OCI-LY7 (cell line): ENCODE results near the gene NUDT22. TPM values are rescaled to one million over a fixed set of nuclear protein-coding genes. Genes with fewer than 3 reads are reported as not detected.

ENCODE experiments used
- BruUV-seq: library from RNA; stranded (reverse); fragments of 400-500 nt; replicated peaks from 2 replicates; lab custom pipeline; 2021; lab: Mats Ljungman, UMichigan
- CTCF ChIA-PET: fragments of 300-600 bp; sonication (Branson Sonifier 250); formaldehyde crosslinking; loops from one replicate; lab custom pipeline; 2022; ENCODE audit warnings: antibody characterized with exemption; ENCODE audit not compliant: unreplicated experiment; lab: Charles Lee
- POLR2A ChIA-PET: fragments of 300-600 bp; sonication (Branson Sonifier 250); formaldehyde crosslinking; loops from one replicate; lab custom pipeline; 2022; ENCODE audit warnings: antibody characterized with exemption; lab: Charles Lee
- DNase-seq: peaks from one replicate; pipeline ENCODE4 v3.0.0-alpha.2; 2015; ENCODE audit warnings: low spot score
- H2AFZ ChIP-seq: fragments of 200-600 bp; sonication (generic), shearing (Covaris generic); 2 replicates; pipeline ENCODE4 v1.6.1; 2014; ENCODE audit warnings: mild to moderate bottlenecking, antibody characterized with exemption, low read length, moderate library complexity
- H3K27ac ChIP-seq: fragments of 200-600 bp; sonication (generic); 2 replicates; pipeline ENCODE4 v1.5.1; 2014; ENCODE audit warnings: mixed run types, low read depth, mild to moderate bottlenecking, moderate library complexity, low read length, inconsistent platforms; ENCODE audit not compliant: poor library complexity, severe bottlenecking
- H3K36me3 ChIP-seq: fragments of 200-600 bp; sonication (generic); 2 replicates; pipeline ENCODE4 v1.6.1; 2014; ENCODE audit warnings: mild to moderate bottlenecking, antibody characterized with exemption, low read length, moderate library complexity, mixed read lengths; ENCODE audit not compliant: insufficient read depth
- H3K4me1 ChIP-seq: fragments of 200-600 bp; sonication (generic); 2 replicates; pipeline ENCODE4 v1.5.1; 2014; ENCODE audit warnings: mild to moderate bottlenecking, low read length; ENCODE audit not compliant: insufficient read depth, poor library complexity, severe bottlenecking
- H3K4me2 ChIP-seq: fragments of 200-600 bp; sonication (generic); 2 replicates; pipeline ENCODE4 v1.6.1; 2014; ENCODE audit warnings: mild to moderate bottlenecking, low read length
- H3K4me3 ChIP-seq: fragments of 200-600 bp; sonication (generic); 2 replicates; pipeline ENCODE4 v1.5.1; 2014; ENCODE audit warnings: mild to moderate bottlenecking, low read depth, low read length; ENCODE audit not compliant: poor library complexity, severe bottlenecking
- H3K79me2 ChIP-seq: fragments of 200-600 bp; sonication (generic); 2 replicates; pipeline ENCODE4 v1.6.1; 2016; ENCODE audit warnings: low read depth, mild to moderate bottlenecking, low read length, moderate library complexity, mixed read lengths; ENCODE audit not compliant: insufficient read depth
- H3K9me2 ChIP-seq: fragments of 200-600 bp; sonication (generic); 2 replicates; pipeline ENCODE4 v1.6.1; 2016; ENCODE audit warnings: mild to moderate bottlenecking, low read length, mixed read lengths; ENCODE audit not compliant: insufficient read depth
- H3K9me3 ChIP-seq: fragments of 200-600 bp; sonication (generic); 2 replicates; pipeline ENCODE4 v1.6.1; 2014; ENCODE audit warnings: mild to moderate bottlenecking, mixed run types, low read length, mixed read lengths
- H4K20me1 ChIP-seq: fragments of 200-600 bp; sonication (generic); 2 replicates; pipeline ENCODE4 v1.6.1; 2014; ENCODE audit warnings: mild to moderate bottlenecking, antibody characterized with exemption, low read length, moderate library complexity, mixed read lengths; ENCODE audit not compliant: insufficient read depth
- EZH2phosphoT487 ChIP-seq: fragments of 200-600 bp; sonication (generic); IDR thresholded peaks from 2 replicates; pipeline ENCODE4 v1.6.1; 2018; ENCODE audit warnings: low read depth, borderline replicate concordance, mild to moderate bottlenecking, mixed run types, antibody characterized with exemption, low read length, moderate library complexity, mixed read lengths
- intact Hi-C: fragments of 100-400 bp; cut with micrococcal nuclease; formaldehyde crosslinking; loops from one replicate; pipeline ENCODE4 v1.10.0; 2022; ENCODE audit not compliant: unreplicated experiment
- total RNA-seq, 2 experiments: library from RNA; depleted of rRNA in 1 of 2; stranded (reverse); fragments of >200 nt in 1 of 2; shearing (Covaris generic) in 1 of 2; gene quantifications; 2 replicates each; pipeline ENCODE4 v1.2.3, GENCODE V29; 2014 to 2022
- TF ChIP-seq, protein P1 (sequence below): fragments of 200-600 bp; sonication (generic); conservative IDR thresholded peaks from 2 replicates; pipeline ENCODE4 v1.5.1; 2014; ENCODE audit warnings: mild to moderate bottlenecking, antibody characterized with exemption, low read length, moderate library complexity, mixed read lengths

Gene NUDT22
- total RNA-seq, 2 experiments from 2014 or later, result 81.4 to 98.4 TPM

GRCh38 chr11:64276653-64277431, 50.8 kb downstream of the NUDT22 start:
- peaks cover 9% of the 10 kb centered on the region for H3K4me1 ChIP-seq
- no peak overlapping the region for H2AFZ ChIP-seq
- peaks cover 9% of the 10 kb centered on the region; the same call in 1 of the 2 replicates for H3K79me2 ChIP-seq
- peaks cover 13% of the 10 kb centered on the region; the same call in 1 of the 2 replicates for H3K36me3 ChIP-seq
- DNase-seq, result no peak
- no TSS peak for BruUV-seq
- TF ChIP-seq, protein P1, sequence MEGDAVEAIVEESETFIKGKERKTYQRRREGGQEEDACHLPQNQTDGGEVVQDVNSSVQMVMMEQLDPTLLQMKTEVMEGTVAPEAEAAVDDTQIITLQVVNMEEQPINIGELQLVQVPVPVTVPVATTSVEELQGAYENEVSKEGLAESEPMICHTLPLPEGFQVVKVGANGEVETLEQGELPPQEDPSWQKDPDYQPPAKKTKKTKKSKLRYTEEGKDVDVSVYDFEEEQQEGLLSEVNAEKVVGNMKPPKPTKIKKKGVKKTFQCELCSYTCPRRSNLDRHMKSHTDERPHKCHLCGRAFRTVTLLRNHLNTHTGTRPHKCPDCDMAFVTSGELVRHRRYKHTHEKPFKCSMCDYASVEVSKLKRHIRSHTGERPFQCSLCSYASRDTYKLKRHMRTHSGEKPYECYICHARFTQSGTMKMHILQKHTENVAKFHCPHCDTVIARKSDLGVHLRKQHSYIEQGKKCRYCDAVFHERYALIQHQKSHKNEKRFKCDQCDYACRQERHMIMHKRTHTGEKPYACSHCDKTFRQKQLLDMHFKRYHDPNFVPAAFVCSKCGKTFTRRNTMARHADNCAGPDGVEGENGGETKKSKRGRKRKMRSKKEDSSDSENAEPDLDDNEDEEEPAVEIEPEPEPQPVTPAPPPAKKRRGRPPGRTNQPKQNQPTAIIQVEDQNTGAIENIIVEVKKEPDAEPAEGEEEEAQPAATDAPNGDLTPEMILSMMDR, result no peak
- TF ChIP-seq EZH2phosphoT487, result no peak
- ChIA-PET POLR2A (no interaction called here), CTCF (no interaction called here)
- no peaks in the 10 kb centered on the region for H4K20me1 ChIP-seq
- H3K4me3 ChIP-seq, result no peak overlapping the region
- no peak overlapping the region for H3K27ac ChIP-seq
- H3K9me2 ChIP-seq, result no peaks in the 10 kb centered on the region
- intact Hi-C loops, result no loop called here
- no peak overlapping the region for H3K4me2 ChIP-seq
- H3K9me3 ChIP-seq, result no peaks in the 10 kb centered on the region

GRCh38 chr11:64278576-64279190, 52.6 kb downstream of the NUDT22 start:
- POLR2A ChIA-PET, result no interaction called here
- BruUV-seq, result no TSS peak

More at GRCh38 chr11:64278576-64279190, 52.6 kb downstream of the NUDT22 start:
- H3K4me1 ChIP-seq, result no peaks in the 10 kb centered on the region
- no peaks in the 10 kb centered on the region for H3K9me3 ChIP-seq
- H4K20me1 ChIP-seq, result no peaks in the 10 kb centered on the region
- no peak for DNase-seq
- H3K36me3 ChIP-seq, result peaks cover 18% of the 10 kb centered on the region
- H3K79me2 ChIP-seq, result no peaks in the 10 kb centered on the region
- no peak overlapping the region for H3K27ac ChIP-seq
- H3K4me2 ChIP-seq, result no peak overlapping the region
- CTCF ChIA-PET, result no interaction called here
- H2AFZ ChIP-seq, result no peak overlapping the region
- H3K9me2 ChIP-seq, result no peaks in the 10 kb centered on the region
- no peak overlapping the region for H3K4me3 ChIP-seq
- no peak for TF ChIP-seq EZH2phosphoT487
- TF ChIP-seq, protein P1, result no peak
- intact Hi-C loops, result no loop called here

Other genes starting within 250 kb of the NUDT22 start
- 51.9 and 72.4 TPM in 2 replicates for gene OTUB1, start 239.8 kb upstream of the NUDT22 start, total RNA-seq (2014; rRNA removed; shearing (Covaris generic))
- 88.1 and 88.5 TPM in 2 replicates for gene OTUB1, start 239.8 kb upstream of the NUDT22 start, total RNA-seq (2022)
- not detected in 2 replicates for gene FLRT1, start 190.3 kb upstream of the NUDT22 start, total RNA-seq (2014; rRNA removed; shearing (Covaris generic))
- 0.11 TPM in 1 of 2 replicates, not detected in the other for gene FLRT1, start 190.3 kb upstream of the NUDT22 start, total RNA-seq (2022)
- gene MACROD1, start 60.2 kb upstream of the NUDT22 start, total RNA-seq (2014; rRNA removed; shearing (Covaris generic)), result 24.8 and 25.4 TPM in 2 replicates
- gene MACROD1, start 60.2 kb upstream of the NUDT22 start, total RNA-seq (2022), result 14.4 and 14.7 TPM in 2 replicates
- gene STIP1, start 40.1 kb upstream of the NUDT22 start, total RNA-seq (2014; rRNA removed; shearing (Covaris generic)), result 271 and 309 TPM in 2 replicates
- 186 and 240 TPM in 2 replicates for gene STIP1, start 40.1 kb upstream of the NUDT22 start, total RNA-seq (2022)
- gene FERMT3, start 19.6 kb upstream of the NUDT22 start, total RNA-seq (2014; rRNA removed; shearing (Covaris generic)), result 116 and 120 TPM in 2 replicates
- gene FERMT3, start 19.6 kb upstream of the NUDT22 start, total RNA-seq (2022), result 167 and 201 TPM in 2 replicates
- 35.7 and 49.0 TPM in 2 replicates for gene TRPT1, start 88 bp upstream of the NUDT22 start, total RNA-seq (2014; rRNA removed; shearing (Covaris generic))
- gene TRPT1, start 88 bp upstream of the NUDT22 start, total RNA-seq (2022), result 40.1 and 40.6 TPM in 2 replicates
- gene DNAJC4, start 4.3 kb downstream of the NUDT22 start, total RNA-seq (2014; rRNA removed; shearing (Covaris generic)), result 14.1 and 19.2 TPM in 2 replicates
- 42.4 and 56.0 TPM in 2 replicates for gene DNAJC4, start 4.3 kb downstream of the NUDT22 start, total RNA-seq (2022)
- 35.3 and 46.3 TPM in 2 replicates for gene VEGFB, start 8.3 kb downstream of the NUDT22 start, total RNA-seq (2014; rRNA removed; shearing (Covaris generic))
- gene VEGFB, start 8.3 kb downstream of the NUDT22 start, total RNA-seq (2022), result 59.6 and 60.8 TPM in 2 replicates
- gene FKBP2, start 14.8 kb downstream of the NUDT22 start, total RNA-seq (2014; rRNA removed; shearing (Covaris generic)), result 57.3 and 70.6 TPM in 2 replicates
- 39.7 and 45.5 TPM in 2 replicates for gene FKBP2, start 14.8 kb downstream of the NUDT22 start, total RNA-seq (2022)
- gene PPP1R14B, start 20.7 kb downstream of the NUDT22 start, total RNA-seq (2014; rRNA removed; shearing (Covaris generic)), result 198 and 219 TPM in 2 replicates
- gene PPP1R14B, start 20.7 kb downstream of the NUDT22 start, total RNA-seq (2022), result 207 and 223 TPM in 2 replicates
- gene PLCB3, start 25.3 kb downstream of the NUDT22 start, total RNA-seq (2014; rRNA removed; shearing (Covaris generic)), result 7.6 and 8.6 TPM in 2 replicates
- gene PLCB3, start 25.3 kb downstream of the NUDT22 start, total RNA-seq (2022), result 10.3 and 12.4 TPM in 2 replicates
- gene BAD, start 58.4 kb downstream of the NUDT22 start, total RNA-seq (2014; rRNA removed; shearing (Covaris generic)), result 43.3 and 74.2 TPM in 2 replicates
- gene BAD, start 58.4 kb downstream of the NUDT22 start, total RNA-seq (2022), result 19.3 and 21.2 TPM in 2 replicates
- gene GPR137, start 59.6 kb downstream of the NUDT22 start, total RNA-seq (2014; rRNA removed; shearing (Covaris generic)), result 18.3 and 19.5 TPM in 2 replicates
- 49.6 and 52.3 TPM in 2 replicates for gene GPR137, start 59.6 kb downstream of the NUDT22 start, total RNA-seq (2022)
- gene KCNK4, start 65.0 kb downstream of the NUDT22 start, total RNA-seq (2014; rRNA removed; shearing (Covaris generic)), result 0.95 TPM in 1 of 2 replicates, not detected in the other
- gene KCNK4, start 65.0 kb downstream of the NUDT22 start, total RNA-seq (2022), result 0.80 and 0.92 TPM in 2 replicates
- gene CATSPERZ, start 74.1 kb downstream of the NUDT22 start, total RNA-seq (2014; rRNA removed; shearing (Covaris generic)), result 0.38 and 3.2 TPM in 2 replicates
- 1.4 TPM in 1 of 2 replicates, not detected in the other for gene CATSPERZ, start 74.1 kb downstream of the NUDT22 start, total RNA-seq (2022)
- 28.6 and 42.3 TPM in 2 replicates for gene ESRRA, start 79.2 kb downstream of the NUDT22 start, total RNA-seq (2014; rRNA removed; shearing (Covaris generic))
- 44.9 and 57.8 TPM in 2 replicates for gene ESRRA, start 79.2 kb downstream of the NUDT22 start, total RNA-seq (2022)
- 322 and 414 TPM in 2 replicates for gene TRMT112, start 91.3 kb downstream of the NUDT22 start, total RNA-seq (2014; rRNA removed; shearing (Covaris generic))
- gene TRMT112, start 91.3 kb downstream of the NUDT22 start, total RNA-seq (2022), result 198 and 205 TPM in 2 replicates
- gene PRDX5, start 91.8 kb downstream of the NUDT22 start, total RNA-seq (2014; rRNA removed; shearing (Covaris generic)), result 177 and 200 TPM in 2 replicates
- 168 and 217 TPM in 2 replicates for gene PRDX5, start 91.8 kb downstream of the NUDT22 start, total RNA-seq (2022)
- 40.7 and 44.1 TPM in 2 replicates for gene CCDC88B, start 113.9 kb downstream of the NUDT22 start, total RNA-seq (2014; rRNA removed; shearing (Covaris generic))
- gene CCDC88B, start 113.9 kb downstream of the NUDT22 start, total RNA-seq (2022), result 61.5 and 67.2 TPM in 2 replicates
- 9.0 and 16.7 TPM in 2 replicates for gene RPS6KA4, start 132.9 kb downstream of the NUDT22 start, total RNA-seq (2014; rRNA removed; shearing (Covaris generic))
- 11.0 and 13.4 TPM in 2 replicates for gene RPS6KA4, start 132.9 kb downstream of the NUDT22 start, total RNA-seq (2022)